Measurements from ENCODE around the gene ANKEF1.

GRCh38 chr20:10004900-10005299 lies 29.9 kb upstream of the ANKEF1 start:
- TF ChIP-seq POLR2A (IDR thresholded peaks at IDR 0.05), result no peak
- no peak for TF ChIP-seq CTCF (IDR thresholded peaks at IDR 0.05)
